OCI-LY7 (cell line): ENCODE results near the gene ZNF81.

ENCODE experiments used
- EZH2phosphoT487 ChIP-seq: fragments of 200-600 bp; sonication (generic); IDR thresholded peaks from 2 replicates; pipeline ENCODE4 v1.6.1; 2018; ENCODE audit warnings: low read depth, borderline replicate concordance, mild to moderate bottlenecking, mixed run types, antibody characterized with exemption, low read length, moderate library complexity, mixed read lengths
- TF ChIP-seq, protein P1 (sequence below): fragments of 200-600 bp; sonication (generic); conservative IDR thresholded peaks from 2 replicates; pipeline ENCODE4 v1.5.1; 2014; ENCODE audit warnings: mild to moderate bottlenecking, antibody characterized with exemption, low read length, moderate library complexity, mixed read lengths

DNA sequence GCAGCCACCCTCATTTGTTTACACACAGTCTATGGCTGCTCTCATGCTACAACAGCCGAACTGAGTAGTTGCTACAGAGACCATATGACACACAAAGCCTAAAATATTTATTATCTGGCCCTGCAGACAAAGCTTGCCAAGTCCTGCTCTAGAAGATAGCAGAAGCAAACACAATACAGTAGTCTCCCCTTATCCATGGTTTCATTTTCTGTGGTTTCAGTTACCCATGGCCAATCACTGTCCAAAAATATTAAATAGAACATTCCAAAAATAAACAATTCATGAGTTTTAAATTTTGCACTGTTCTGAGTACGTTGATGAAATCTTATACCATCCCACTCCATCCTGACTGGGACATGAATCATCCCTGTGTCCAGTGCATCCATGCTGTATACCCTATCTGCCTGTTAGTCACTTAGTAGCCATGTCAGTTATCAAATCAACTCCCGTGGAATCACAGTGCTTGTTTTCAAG is 40.2 kb upstream of the ZNF81 start:
- TF ChIP-seq, protein P1, sequence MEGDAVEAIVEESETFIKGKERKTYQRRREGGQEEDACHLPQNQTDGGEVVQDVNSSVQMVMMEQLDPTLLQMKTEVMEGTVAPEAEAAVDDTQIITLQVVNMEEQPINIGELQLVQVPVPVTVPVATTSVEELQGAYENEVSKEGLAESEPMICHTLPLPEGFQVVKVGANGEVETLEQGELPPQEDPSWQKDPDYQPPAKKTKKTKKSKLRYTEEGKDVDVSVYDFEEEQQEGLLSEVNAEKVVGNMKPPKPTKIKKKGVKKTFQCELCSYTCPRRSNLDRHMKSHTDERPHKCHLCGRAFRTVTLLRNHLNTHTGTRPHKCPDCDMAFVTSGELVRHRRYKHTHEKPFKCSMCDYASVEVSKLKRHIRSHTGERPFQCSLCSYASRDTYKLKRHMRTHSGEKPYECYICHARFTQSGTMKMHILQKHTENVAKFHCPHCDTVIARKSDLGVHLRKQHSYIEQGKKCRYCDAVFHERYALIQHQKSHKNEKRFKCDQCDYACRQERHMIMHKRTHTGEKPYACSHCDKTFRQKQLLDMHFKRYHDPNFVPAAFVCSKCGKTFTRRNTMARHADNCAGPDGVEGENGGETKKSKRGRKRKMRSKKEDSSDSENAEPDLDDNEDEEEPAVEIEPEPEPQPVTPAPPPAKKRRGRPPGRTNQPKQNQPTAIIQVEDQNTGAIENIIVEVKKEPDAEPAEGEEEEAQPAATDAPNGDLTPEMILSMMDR: no peak
- TF ChIP-seq EZH2phosphoT487: no peak
